Epidermal melanocyte (primary cell): ENCODE results near the gene NETO1.

Experiments used
- DNase-seq: peaks from one replicate; pipeline ENCODE4 v3.0.0; 2011; ENCODE audit warnings: low spot score; ENCODE audit not compliant: insufficient read length

Gene NETO1

GRCh38 chr18:72867746-72868584 is at the start of gene NETO1:
Gene NETO1, minus strand, starts transcription at chr18:72867987. Its CDS starts 696 bp downstream, at chr18:72867291.
- DNase-seq, result no peak

GRCh38 chr18:72910045-72910444 is 42.3 kb upstream of the NETO1 start:
- DNase-seq, result no peak

GRCh38 chr18:72908181-72908580 is 40.4 kb upstream of the NETO1 start:
- DNase-seq, result no peak

GRCh38 chr18:72903033-72903432 is 35.2 kb upstream of the NETO1 start:
- no peak for DNase-seq

- no peak for DNase-seq
Measured at GRCh38 chr18:72899338-72899737, 31.6 kb upstream of the NETO1 start.

- DNase-seq, result no peak
Measured at GRCh38 chr18:72898870-72899269, 31.1 kb upstream of the NETO1 start.

GRCh38 chr18:72895548-72895947 is 27.8 kb upstream of the NETO1 start:
- no peak for DNase-seq

- DNase-seq, result no peak
Measured at GRCh38 chr18:72878561-72878960, 10.8 kb upstream of the NETO1 start.

- DNase-seq, result no peak
Measured at GRCh38 chr18:72878143-72878542, 10.4 kb upstream of the NETO1 start.

GRCh38 chr18:72871091-72871490 is 3.3 kb upstream of the NETO1 start:
- DNase-seq, result peak; percentile 63

GRCh38 chr18:72869226-72870185 is 1.7 kb upstream of the NETO1 start:
- no peak for DNase-seq

- no peak for DNase-seq
Measured at GRCh38 chr18:72868585-72869225, 918 bp upstream of the NETO1 start.

- no peak for DNase-seq
Measured at GRCh38 chr18:72866901-72867745, 664 bp downstream of the NETO1 start.

- DNase-seq, result no peak
Measured at GRCh38 chr18:72866442-72866900, 1.3 kb downstream of the NETO1 start.

GRCh38 chr18:72863754-72864153 is 4.0 kb downstream of the NETO1 start:
- DNase-seq, result no peak

- no peak for DNase-seq
Measured at GRCh38 chr18:72859088-72859487, 8.7 kb downstream of the NETO1 start.

- no peak for DNase-seq
Measured at GRCh38 chr18:72849671-72850070, 18.1 kb downstream of the NETO1 start.

GRCh38 chr18:72848503-72849237 is 19.1 kb downstream of the NETO1 start:
- no peak for DNase-seq

GRCh38 chr18:72847771-72848170 is 20.0 kb downstream of the NETO1 start:
- no peak for DNase-seq
